H1 (cell line): ENCODE data around the gene TAF10. TPM values are rescaled to one million over a fixed set of nuclear protein-coding genes. Genes with fewer than 3 reads are reported as not detected.

Experiments used
- CTCF ChIA-PET: fragments of 300-600 bp; sonication (Branson Sonifier 250); formaldehyde crosslinking; loops from one replicate; lab custom pipeline; 2021; ENCODE audit not compliant: partially characterized antibody; lab: Charles Lee
- POLR2A ChIA-PET: fragments of 300-600 bp; sonication (Branson Sonifier 250); formaldehyde crosslinking; loops from one replicate; lab custom pipeline; 2021; ENCODE audit warnings: inconsistent platforms; ENCODE audit not compliant: partially characterized antibody; lab: Charles Lee
- DNase-seq, 2 experiments: peaks; one replicate each; pipeline versions ENCODE4 v3.0.0 to v3.0.0-alpha.2; 2010 to 2022; ENCODE audit warnings: low spot score in 2 of 2, low read depth in 1 of 2, mixed read lengths in 1 of 2
- FAIRE-seq: peaks from 2 replicates; lab custom pipeline; 2011; peaks lifted over from hg19 to GRCh38; lab: Jason Lieb, UNC
- H2AFZ ChIP-seq: 2 replicates; pipeline ENCODE4 v1.8.1; 2012; ENCODE audit warnings: low read length, inconsistent platforms
- H2AK5ac ChIP-seq: 2 replicates; pipeline ENCODE4 v1.6.1; 2013; ENCODE audit warnings: low read depth, low read length
- H2BK120ac ChIP-seq: replicated peaks from 2 replicates; pipeline ENCODE3; 2013; ENCODE audit warnings: low read depth, low read length, inconsistent platforms
- H2BK12ac ChIP-seq: 2 replicates; pipeline ENCODE4 v1.6.1; 2013; ENCODE audit warnings: low read depth, low read length
- H2BK15ac ChIP-seq: 2 replicates; pipeline ENCODE4 v1.6.1; 2013; ENCODE audit warnings: low read length
- H2BK20ac ChIP-seq: 2 replicates; pipeline ENCODE4 v1.6.1; 2013; ENCODE audit warnings: low read length
- H2BK5ac ChIP-seq: 2 replicates; pipeline ENCODE4 v1.6.1; 2013; ENCODE audit warnings: low read depth, low read length
- H3K14ac ChIP-seq: 2 replicates; pipeline ENCODE4 v1.6.1; 2013; ENCODE audit warnings: inconsistent platforms; ENCODE audit not compliant: insufficient read length
- H3K18ac ChIP-seq: 2 replicates; pipeline ENCODE4 v1.6.1; 2013; ENCODE audit warnings: low read length; ENCODE audit errors: extremely low read depth
- H3K23ac ChIP-seq: 2 replicates; pipeline ENCODE4 v1.6.1; 2013; ENCODE audit warnings: inconsistent platforms; ENCODE audit not compliant: insufficient read length
- H3K23me2 ChIP-seq: 2 replicates; pipeline ENCODE4 v1.6.1; 2013; ENCODE audit warnings: low read depth, low read length
- H3K27ac ChIP-seq: 2 replicates; pipeline ENCODE4 v1.6.1; 2011; ENCODE audit warnings: low read depth, low read length, inconsistent platforms
- H3K27me3 ChIP-seq, 4 experiments: replicated peaks in 1 of 4; 1 replicate in 1 of 4; 2 replicates in 3 of 4; pipeline versions ENCODE4 v1.6.1 to v1.8.1; 2011 to 2013; ENCODE audit warnings: low read length in 3 of 4, mild to moderate bottlenecking in 3 of 4, inconsistent platforms in 2 of 4, mixed read lengths in 2 of 4, moderate library complexity in 1 of 4; ENCODE audit not compliant: control insufficient read depth in 3 of 4, insufficient read depth in 3 of 4; ENCODE audit errors: extremely low read depth in 1 of 4
- H3K36me3 ChIP-seq, 4 experiments: 2 replicates each; pipeline versions ENCODE4 v1.6.1 to v1.8.1; 2011 to 2013; ENCODE audit warnings: mild to moderate bottlenecking in 4 of 4, low read length in 3 of 4, moderate library complexity in 2 of 4, control low read depth in 1 of 4, inconsistent platforms in 1 of 4; ENCODE audit not compliant: insufficient read depth in 4 of 4, control insufficient read depth in 2 of 4
- H3K4ac ChIP-seq: replicated peaks from 2 replicates; pipeline ENCODE3; 2013; ENCODE audit warnings: low read length, low read depth, mixed read lengths, inconsistent platforms; ENCODE audit not compliant: insufficient read length
- H3K4me1 ChIP-seq, 4 experiments: replicated peaks in 1 of 4; 1 replicate in 1 of 4; 2 replicates in 3 of 4; pipeline versions ENCODE4 v1.6.1 to v1.8.1; 2011 to 2013; ENCODE audit warnings: low read length in 3 of 4, inconsistent platforms in 2 of 4, mixed read lengths in 1 of 4; ENCODE audit not compliant: insufficient read depth in 4 of 4, control insufficient read depth in 3 of 4
- H3K4me2 ChIP-seq, 2 experiments: 2 replicates each; pipeline versions ENCODE4 v1.6.1 to v1.8.1; 2011 to 2013; ENCODE audit warnings: low read depth in 2 of 2, low read length in 2 of 2, control low read depth in 1 of 2, inconsistent platforms in 1 of 2, mild to moderate bottlenecking in 1 of 2; ENCODE audit not compliant: insufficient read depth in 1 of 2
- H3K4me3 ChIP-seq, 4 experiments: fragments of 200-600, 300-600 bp in 1 of 4; sonication (generic), shearing (Covaris generic), sonication (Bioruptor Twin) in 1 of 4; 2 replicates each; pipeline versions ENCODE4 v1.5.1 to v1.8.1; 2011 to 2016; ENCODE audit warnings: low read length in 4 of 4, low read depth in 3 of 4, control low read depth in 2 of 4, inconsistent platforms in 2 of 4, mild to moderate bottlenecking in 2 of 4, mixed read lengths in 1 of 4, moderate library complexity in 1 of 4; ENCODE audit not compliant: insufficient read depth in 2 of 4; ENCODE audit errors: extremely low read depth in 1 of 4
- H3K56ac ChIP-seq: replicated peaks from 2 replicates; pipeline ENCODE3; 2013; ENCODE audit warnings: low read depth, mild to moderate bottlenecking, mixed read lengths, low read length, inconsistent platforms; ENCODE audit not compliant: insufficient read length
- H3K79me1 ChIP-seq: 2 replicates; pipeline ENCODE4 v1.6.1; 2013; ENCODE audit warnings: low read depth, low read length, control low read depth
- H3K79me2 ChIP-seq, 2 experiments: 2 replicates each; pipeline versions ENCODE4 v1.6.1 to v1.8.1; 2012 to 2013; ENCODE audit warnings: low read length in 2 of 2, mild to moderate bottlenecking in 2 of 2, inconsistent platforms in 1 of 2; ENCODE audit not compliant: insufficient read depth in 2 of 2, control insufficient read depth in 1 of 2
- H3K9ac ChIP-seq, 4 experiments: replicated peaks in 1 of 4; 1 replicate in 1 of 4; 2 replicates in 3 of 4; pipeline versions ENCODE4 v1.6.1 to v1.8.1; 2011 to 2013; ENCODE audit warnings: low read depth in 3 of 4, low read length in 3 of 4, control low read depth in 2 of 4, mild to moderate bottlenecking in 2 of 4, moderate library complexity in 2 of 4, inconsistent platforms in 1 of 4; ENCODE audit errors: extremely low read depth in 1 of 4
- H3K9me3 ChIP-seq, 2 experiments: 2 replicates each; pipeline versions ENCODE4 v1.6.1 to v1.8.1; 2012 to 2013; ENCODE audit warnings: mild to moderate bottlenecking in 2 of 2, moderate library complexity in 2 of 2, control low read depth in 1 of 2, inconsistent platforms in 1 of 2, low read depth in 1 of 2, low read length in 1 of 2, mixed read lengths in 1 of 2; ENCODE audit not compliant: insufficient read depth in 2 of 2
- H4K20me1 ChIP-seq, 2 experiments: replicated peaks in 1 of 2; 2 replicates each; pipeline versions ENCODE3 to v1.8.1; 2011 to 2013; ENCODE audit warnings: inconsistent platforms in 2 of 2, low read length in 2 of 2, mild to moderate bottlenecking in 1 of 2; ENCODE audit not compliant: insufficient read depth in 2 of 2, control insufficient read depth in 1 of 2
- H4K5ac ChIP-seq: 2 replicates; pipeline ENCODE4 v1.6.1; 2013; ENCODE audit warnings: low read length, low read depth, mixed read lengths, inconsistent platforms; ENCODE audit not compliant: insufficient read length
- H4K8ac ChIP-seq: 2 replicates; pipeline ENCODE4 v1.8.0; 2013; ENCODE audit warnings: mild to moderate bottlenecking, moderate library complexity, low read length, inconsistent platforms; ENCODE audit not compliant: insufficient read depth; ENCODE audit errors: extremely low read depth
- H4K91ac ChIP-seq: replicated peaks from 2 replicates; pipeline ENCODE3; 2013; ENCODE audit warnings: low read length, mixed read lengths, inconsistent platforms; ENCODE audit not compliant: insufficient read length
- WGBS, 2 experiments: shearing (Covaris generic) in 1 of 2; methylation state at CpG; one replicate each; pipeline versions ENCODE4 v1.1.6 to v1.1.7; 2013 to 2015; ENCODE audit warnings: low lambda C conversion rate in 2 of 2, mixed read lengths in 2 of 2, inconsistent platforms in 1 of 2, low coverage in 1 of 2, missing lambda C conversion rate in 1 of 2; ENCODE audit not compliant: insufficient replicate concordance in 2 of 2, insufficient coverage in 1 of 2, insufficient read length in 1 of 2; ENCODE audit errors: extremely low coverage in 1 of 2, missing lambda C conversion rate in 1 of 2; 5-methylcytosine and 5-hydroxymethylcytosine counted together
- polyA plus RNA-seq, 7 experiments: library from polyadenylated mRNA; depleted of rRNA in 3 of 7; stranded (reverse) in 5 of 7; unstranded in 2 of 7; fragments of >200 nt in 5 of 7; fragments of 200-250 nt in 2 of 7; gene quantifications; 1 replicate in 5 of 7; 2 replicates in 1 of 7; 4 replicates in 1 of 7; pipeline versions ENCODE4 v1.2.1 to v1.2.3, GENCODE V29; 2011 to 2013; ENCODE audit warnings: missing spikeins in 2 of 7, mixed read lengths in 2 of 7
- total RNA-seq: library from RNA; stranded (reverse); fragmentation: NEBNext Ultra II Directional; extraction: Animal tissue kit (Norgen Biotek cat#: 25700); gene quantifications from 2 replicates; pipeline ENCODE4 v1.2.1, GENCODE V29; 2021

Gene TAF10
- total and polyA plus RNA-seq, 2 of the 8 experiments (the other 6 are each of a cell fraction or from before 2014, with no cell fraction given): 128 to 213 TPM

DNA sequence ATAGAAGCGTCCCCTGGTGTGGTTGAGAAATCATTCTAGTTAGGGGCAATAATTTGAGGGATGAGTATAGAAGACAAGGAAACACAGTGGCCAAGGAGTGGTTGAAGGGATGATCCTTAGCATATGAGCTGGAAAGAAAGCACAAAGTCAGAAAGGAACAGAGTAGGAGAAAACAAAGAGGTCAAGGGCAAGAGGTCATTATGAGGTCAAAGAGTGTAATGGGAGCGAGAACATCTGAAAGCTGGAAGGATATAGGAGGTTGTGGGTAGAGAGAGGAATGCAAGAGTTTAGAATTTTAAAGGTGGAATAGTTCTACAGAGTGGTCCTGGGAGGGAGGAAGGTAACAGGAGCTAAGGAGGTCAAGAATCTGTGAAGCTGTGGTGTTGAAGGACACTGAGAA lies 41.6 kb upstream of the TAF10 start:
- no peak overlapping the region for H2BK5ac ChIP-seq
- H3K9ac ChIP-seq: no peak overlapping the region
- no peak overlapping the region for H3K4ac ChIP-seq
- no peaks in the 10 kb centered on the region for H3K79me1 ChIP-seq
- no peak overlapping the region for H3K14ac ChIP-seq
- H2BK12ac ChIP-seq: no peak overlapping the region
- peaks cover 0 to 3% of the 10 kb centered on the region in 2 experiments for H4K20me1 ChIP-seq
- H3K4me3 ChIP-seq: no peak overlapping the region
- no peak overlapping the region for H3K56ac ChIP-seq
- POLR2A ChIA-PET: interaction anchor here (1.1 kb wide), 1 partner anchor 49 kb away, joined by 3 read pairs; the partner anchor contains the start of gene ILK
- H3K23me2 ChIP-seq: peaks cover 9% of the 10 kb centered on the region
- H4K8ac ChIP-seq: no peak overlapping the region
- DNase-seq (no peak), FAIRE-seq (no peak)
- no peak overlapping the region for H3K27ac ChIP-seq
- no peak overlapping the region for H3K18ac ChIP-seq
- H3K36me3 ChIP-seq: no peaks in the 10 kb centered on the region
- H3K27me3 ChIP-seq: peaks cover 1 to 36% (median 32%) of the 10 kb centered on the region in 4 experiments
- H3K9me3 ChIP-seq: no peaks in the 10 kb centered on the region
- H2BK15ac ChIP-seq: no peak overlapping the region
- no peak overlapping the region for H4K5ac ChIP-seq
- peaks cover 0 to 7% (median 6%) of the 10 kb centered on the region in 4 experiments; a peak in 4 of 7 replicates for H3K4me1 ChIP-seq
- no peak overlapping the region for H2AK5ac ChIP-seq
- no peak overlapping the region for H2BK20ac ChIP-seq
- WGBS, 2 experiments: 87% methylated on average over 2 of the region's 2 CpGs; no CpG with 5 or more reads in 1 of the 2 experiments
- H2AFZ ChIP-seq: no peak overlapping the region
- H4K91ac ChIP-seq: no peak overlapping the region
- H3K79me2 ChIP-seq: no peaks in the 10 kb centered on the region
- H2BK120ac ChIP-seq: no peak overlapping the region
- no peak overlapping the region for H3K23ac ChIP-seq
- no peak overlapping the region for H3K4me2 ChIP-seq
- CTCF ChIA-PET: interaction anchor here (0.6 to 2.6 kb wide), 4 partner anchors 11 to 209 kb away, joined by 3 to 9 read pairs (median 3); no protein-coding TSS in a partner anchor
